OCI-LY1 (cell line): ENCODE data around the gene EVL.

Experiments
- H2AFZ ChIP-seq: fragments of 200-600 bp; sonication (generic), shearing (Covaris generic); 2 replicates; pipeline ENCODE4 v1.6.0; 2014; ENCODE audit warnings: antibody characterized with exemption, mild to moderate bottlenecking, low read length
- H3F3A ChIP-seq: fragments of 200-600 bp; sonication (generic), shearing (Covaris generic); 2 replicates; pipeline ENCODE4 v1.6.0; 2014; ENCODE audit warnings: mild to moderate bottlenecking, antibody characterized with exemption, low read length, moderate library complexity; ENCODE audit not compliant: insufficient read depth
- H3K27ac ChIP-seq: fragments of 200-600 bp; sonication (generic); 2 replicates; pipeline ENCODE4 v1.5.1; 2014; ENCODE audit warnings: low read length, mixed run types, mild to moderate bottlenecking, low read depth; ENCODE audit not compliant: poor library complexity, severe bottlenecking
- H3K27me3 ChIP-seq: fragments of 200-600 bp; sonication (generic); 2 replicates; pipeline ENCODE4 v1.6.0; 2014; ENCODE audit warnings: antibody characterized with exemption, mild to moderate bottlenecking, low read length, moderate library complexity; ENCODE audit not compliant: insufficient read depth
- H3K36me3 ChIP-seq: fragments of 200-600 bp; sonication (generic); 2 replicates; pipeline ENCODE4 v1.6.1; 2014; ENCODE audit warnings: mild to moderate bottlenecking, antibody characterized with exemption, low read length, moderate library complexity, mixed read lengths; ENCODE audit not compliant: insufficient read depth
- H3K4me1 ChIP-seq: fragments of 200-600 bp; sonication (generic); 2 replicates; pipeline ENCODE4 v1.5.1; 2014; ENCODE audit warnings: mild to moderate bottlenecking, low read length, moderate library complexity; ENCODE audit not compliant: insufficient read depth, severe bottlenecking
- H3K4me2 ChIP-seq: fragments of 200-600 bp; sonication (generic), shearing (Covaris generic); 2 replicates; pipeline ENCODE4 v1.6.1; 2014; ENCODE audit warnings: low read length
- H3K4me3 ChIP-seq: fragments of 200-600 bp; sonication (generic); 2 replicates; pipeline ENCODE4 v1.5.1; 2014; ENCODE audit warnings: low read length, low read depth, mild to moderate bottlenecking, mixed read lengths; ENCODE audit not compliant: poor library complexity, severe bottlenecking
- H3K79me2 ChIP-seq: fragments of 200-600 bp; shearing (Covaris generic); 2 replicates; pipeline ENCODE4 v1.6.1; 2016; ENCODE audit warnings: mixed run types, low read length, mixed read lengths; ENCODE audit not compliant: insufficient read depth
- H3K9ac ChIP-seq: fragments of 200-600 bp; sonication (generic), shearing (Covaris generic); 2 replicates; pipeline ENCODE4 v1.6.1; 2014; ENCODE audit warnings: mild to moderate bottlenecking, low read length, mixed read lengths
- H3K9me2 ChIP-seq: fragments of 200-600 bp; sonication (generic), shearing (Covaris generic); 2 replicates; pipeline ENCODE4 v1.6.1; 2014; ENCODE audit warnings: low read depth, mild to moderate bottlenecking, low read length, mixed read lengths
- H3K9me3 ChIP-seq: fragments of 200-600 bp; shearing (Covaris generic); 2 replicates; pipeline ENCODE4 v1.6.1; 2014; ENCODE audit warnings: low read length, mixed read lengths
- H4K20me1 ChIP-seq: fragments of 200-600 bp; sonication (generic), shearing (Covaris generic); 2 replicates; pipeline ENCODE4 v1.6.0; 2016; ENCODE audit warnings: mild to moderate bottlenecking, low read length; ENCODE audit not compliant: insufficient read depth
- CTCF ChIP-seq: fragments of 200-600 bp; sonication (generic), shearing (Covaris generic); IDR thresholded peaks from 2 replicates; pipeline ENCODE4 v1.5.1; 2017; ENCODE audit warnings: mild to moderate bottlenecking, antibody characterized with exemption, low read length, moderate library complexity, mixed read lengths
- EZH2 ChIP-seq: fragments of 200-600 bp; sonication (generic), shearing (Covaris generic); IDR thresholded peaks from 2 replicates; pipeline ENCODE4 v1.8.0; 2017; ENCODE audit warnings: borderline replicate concordance, mixed run types, mild to moderate bottlenecking, antibody characterized with exemption, low read length, moderate library complexity, mixed read lengths

EVL gene

GRCh38 chr14:100051103-100051502 is 14.1 kb upstream of the EVL start:
- H3K9me2 ChIP-seq = no peaks in the 10 kb centered on the region
- no peak overlapping the region for H2AFZ ChIP-seq
- H3K4me3 ChIP-seq = no peak overlapping the region
- no peaks in the 10 kb centered on the region for H3K9me3 ChIP-seq
- H3K4me1 ChIP-seq = no peaks in the 10 kb centered on the region
- no peaks in the 10 kb centered on the region for H4K20me1 ChIP-seq
- H3K4me2 ChIP-seq = no peak overlapping the region
- no peaks in the 10 kb centered on the region for H3K27me3 ChIP-seq
- no peak overlapping the region for H3K27ac ChIP-seq
- H3K9ac ChIP-seq = no peak overlapping the region
- H3F3A ChIP-seq = no peaks in the 10 kb centered on the region
- no peaks in the 10 kb centered on the region for H3K79me2 ChIP-seq
- TF ChIP-seq CTCF = no peak
- no peak for TF ChIP-seq EZH2
- no peaks in the 10 kb centered on the region for H3K36me3 ChIP-seq

- Histone ChIP-seq H3F3A (no peaks in the 10 kb centered on the region), H3K9me2 (no peaks in the 10 kb centered on the region), H3K9me3 (no peaks in the 10 kb centered on the region), H3K27me3 (no peaks in the 10 kb centered on the region), H3K27ac (no peak overlapping the region), H3K36me3 (no peaks in the 10 kb centered on the region), H3K4me1 (no peaks in the 10 kb centered on the region), H3K9ac (no peak overlapping the region), H3K79me2 (no peaks in the 10 kb centered on the region), H4K20me1 (no peaks in the 10 kb centered on the region), H3K4me2 (no peak overlapping the region), H3K4me3 (no peak overlapping the region), H2AFZ (no peak overlapping the region)
- TF ChIP-seq EZH2 = no peak
- no peak for TF ChIP-seq CTCF
Observed at GRCh38 chr14:100051543-100051942, 13.7 kb upstream of the EVL start.

GRCh38 chr14:100052819-100053218 is 12.4 kb upstream of the EVL start:
- H3K79me2 ChIP-seq = no peaks in the 10 kb centered on the region

More at GRCh38 chr14:100052819-100053218, 12.4 kb upstream of the EVL start:
- Histone ChIP-seq H3K4me3 (no peak overlapping the region), H3K27me3 (no peaks in the 10 kb centered on the region), H3K27ac (no peak overlapping the region), H3K9me2 (no peaks in the 10 kb centered on the region), H3F3A (no peaks in the 10 kb centered on the region), H3K4me2 (no peak overlapping the region), H4K20me1 (no peaks in the 10 kb centered on the region), H3K4me1 (no peaks in the 10 kb centered on the region), H2AFZ (no peak overlapping the region), H3K36me3 (no peaks in the 10 kb centered on the region), H3K9me3 (no peaks in the 10 kb centered on the region), H3K9ac (no peak overlapping the region)
- TF ChIP-seq CTCF = no peak
- TF ChIP-seq EZH2 = no peak
